SH-SY5Y (cell line): ENCODE results near the gene CLIP3.

Source experiments
- GATA2 ChIP-seq: IDR thresholded peaks from 2 replicates; pipeline ENCODE4 v1.6.1; 2011; ENCODE audit warnings: mild to moderate bottlenecking, low read depth, low read length
- GATA3 ChIP-seq: IDR thresholded peaks from 2 replicates; pipeline ENCODE4 v1.6.1; 2011; ENCODE audit warnings: low read depth, mild to moderate bottlenecking, low read length, moderate library complexity

GRCh38 chr19:36064826-36065225 is 32.2 kb upstream of the CLIP3 start:
- TF ChIP-seq GATA3 (no peak), GATA2 (no peak)
